Measurements from ENCODE around the gene KRT84.
"Not testable (repeated sequence)": the region's sequence is repeated elsewhere in the genome, so short reads cannot be mapped to it uniquely, and the experiment has no call there.

KRT84 gene

GRCh38 chr12:52360663-52361271 is 24.7 kb downstream of the KRT84 start:
- DNase-seq (ENCODE audit: low read depth in 2 of 2) = no peak

GRCh38 chr12:52360106-52360662 is 25.3 kb downstream of the KRT84 start:
- no peak for DNase-seq (ENCODE audit: low read depth in 2 of 2)

- DNase-seq (ENCODE audit: low read depth in 2 of 2) = no peak
Measured at GRCh38 chr12:52359621-52360061, 25.8 kb downstream of the KRT84 start.

GRCh38 chr12:52358575-52359350 is 26.7 kb downstream of the KRT84 start:
- DNase-seq (ENCODE audit: low read depth in 2 of 2) = no peak

- DNase-seq (ENCODE audit: low read depth in 2 of 2) = no peak
Measured at GRCh38 chr12:52356762-52357580, 28.5 kb downstream of the KRT84 start.

- DNase-seq (ENCODE audit: low read depth in 2 of 2) = no peak
Measured at GRCh38 chr12:52356031-52356761, 29.3 kb downstream of the KRT84 start.

GRCh38 chr12:52355176-52355575 is 30.3 kb downstream of the KRT84 start:
- DNase-seq (ENCODE audit: low read depth in 2 of 2) = no peak

GRCh38 chr12:52354200-52354599 is 31.3 kb downstream of the KRT84 start:
- DNase-seq (ENCODE audit: low read depth in 2 of 2) = no peak

GRCh38 chr12:52353766-52354165 is 31.7 kb downstream of the KRT84 start:
- DNase-seq (ENCODE audit: low read depth in 2 of 2) = no peak

- no peak for DNase-seq (ENCODE audit: low read depth in 2 of 2)
Measured at GRCh38 chr12:52352951-52353350, 32.5 kb downstream of the KRT84 start.

- DNase-seq (ENCODE audit: low read depth in 2 of 2) = peak; percentile 33 to 52
Measured at GRCh38 chr12:52351196-52352059, 34.0 kb downstream of the KRT84 start.

- no peak for DNase-seq (ENCODE audit: low read depth in 2 of 2)
Measured at GRCh38 chr12:52350786-52351185, 34.7 kb downstream of the KRT84 start.

- DNase-seq (ENCODE audit: low read depth in 2 of 2) = no peak
Measured at GRCh38 chr12:52350021-52350620, 35.3 kb downstream of the KRT84 start.

- DNase-seq (ENCODE audit: low read depth in 2 of 2) = no peak
Measured at GRCh38 chr12:52349196-52349595, 36.3 kb downstream of the KRT84 start.

- no peak for DNase-seq (ENCODE audit: low read depth in 2 of 2)
Measured at GRCh38 chr12:52347551-52348510, 37.6 kb downstream of the KRT84 start.

GRCh38 chr12:52347016-52347415 is 38.4 kb downstream of the KRT84 start:
- DNase-seq (ENCODE audit: low read depth in 2 of 2) = no peak

GRCh38 chr12:52346593-52346992 is 38.9 kb downstream of the KRT84 start:
- DNase-seq (ENCODE audit: low read depth in 2 of 2) = no peak

GRCh38 chr12:52345041-52345440 is 40.4 kb downstream of the KRT84 start:
- not testable (repeated sequence) for DNase-seq (ENCODE audit: low read depth in 2 of 2)

- DNase-seq (ENCODE audit: low read depth in 2 of 2) = no peak
Measured at GRCh38 chr12:52344111-52344510, 41.3 kb downstream of the KRT84 start.
